PC-9 (cell line): ENCODE measurements around the gene OR51G2. TPM values are rescaled to one million over a fixed set of nuclear protein-coding genes. Genes with fewer than 3 reads are reported as not detected.

Source experiments
- BruUV-seq: library from RNA; stranded (reverse); fragments of 400-500 nt; replicated peaks from 2 replicates; lab custom pipeline; 2021; lab: Mats Ljungman, UMichigan
- CTCF ChIA-PET: fragments of 300-600 bp; sonication (Branson Sonifier 250); formaldehyde crosslinking; loops from one replicate; lab custom pipeline; 2022; ENCODE audit warnings: antibody characterized with exemption; lab: Charles Lee
- POLR2A ChIA-PET: fragments of 300-600 bp; sonication (Branson Sonifier 250); formaldehyde crosslinking; loops from one replicate; lab custom pipeline; 2022; ENCODE audit warnings: antibody characterized with exemption; ENCODE audit not compliant: unreplicated experiment; lab: Charles Lee
- DNase-seq, 2 experiments: peaks; one replicate each; pipeline versions ENCODE4 v3.0.0 to v3.0.0-alpha.2; 2015 to 2022; ENCODE audit warnings: mixed read lengths in 1 of 2
- H2AFZ ChIP-seq: fragments of 200-600 bp; sonication (generic); 2 replicates; pipeline ENCODE4 v1.8.1; 2017; ENCODE audit warnings: antibody characterized with exemption
- H3F3A ChIP-seq: fragments of 200-600 bp; sonication (generic); 2 replicates; pipeline ENCODE4 v1.8.1; 2017; ENCODE audit warnings: antibody characterized with exemption, mild to moderate bottlenecking, low read depth; ENCODE audit not compliant: insufficient read depth
- H3K27ac ChIP-seq: fragments of 200-600 bp; sonication (generic); 2 replicates; pipeline ENCODE4 v1.6.1; 2016; ENCODE audit warnings: mixed run types
- H3K27me3 ChIP-seq: fragments of 200-600 bp; sonication (generic); 2 replicates; pipeline ENCODE4 v1.6.1; 2016; ENCODE audit warnings: low read depth, mixed run types; ENCODE audit not compliant: insufficient read depth
- H3K36me3 ChIP-seq: fragments of 200-600 bp; sonication (generic); 2 replicates; pipeline ENCODE4 v1.6.1; 2016; ENCODE audit warnings: low read depth, mixed run types
- H3K4me1 ChIP-seq: fragments of 200-600 bp; sonication (generic); replicated peaks from 2 replicates; pipeline ENCODE4 v1.6.1; 2016; ENCODE audit warnings: mixed run types; ENCODE audit not compliant: insufficient read depth
- H3K4me2 ChIP-seq: fragments of 200-600 bp; sonication (generic); 2 replicates; pipeline ENCODE4 v1.6.1; 2017; ENCODE audit warnings: mixed run types
- H3K4me3 ChIP-seq: fragments of 200-600 bp; sonication (generic); 2 replicates; pipeline ENCODE4 v1.6.1; 2016; ENCODE audit warnings: mixed run types
- H3K79me2 ChIP-seq: fragments of 200-600 bp; sonication (generic); 2 replicates; pipeline ENCODE4 v1.6.1; 2017; ENCODE audit warnings: low read depth, mixed run types
- H3K9me2 ChIP-seq: fragments of 200-600 bp; sonication (generic); 2 replicates; pipeline ENCODE4 v1.8.1; 2017; ENCODE audit warnings: mild to moderate bottlenecking; ENCODE audit not compliant: insufficient read depth
- H3K9me3 ChIP-seq: fragments of 200-600 bp; sonication (generic); 2 replicates; pipeline ENCODE4 v1.8.1; 2016; ENCODE audit warnings: low read depth; ENCODE audit not compliant: insufficient read depth
- H4K20me1 ChIP-seq: fragments of 200-600 bp; sonication (generic); 2 replicates; pipeline ENCODE4 v1.8.1; 2017; ENCODE audit not compliant: insufficient read depth
- EZH2 ChIP-seq: fragments of 200-600 bp; sonication (generic); IDR thresholded peaks from 2 replicates; pipeline ENCODE4 v1.8.0; 2017; ENCODE audit warnings: antibody characterized with exemption, low read depth
- intact Hi-C: fragments of 100-400 bp; cut with micrococcal nuclease; formaldehyde crosslinking; loops from one replicate; pipeline ENCODE4 v1.10.0; 2022; ENCODE audit not compliant: unreplicated experiment
- total RNA-seq: library from RNA; stranded (reverse); gene quantifications from 2 replicates; pipeline ENCODE4 v1.2.3, GENCODE V29; 2021
- TF ChIP-seq, protein P1 (sequence below): fragments of 200-600 bp; sonication (generic); conservative IDR thresholded peaks from 2 replicates; pipeline ENCODE4 v1.6.1; 2017; ENCODE audit warnings: mixed run types, antibody characterized with exemption, mild to moderate bottlenecking, moderate library complexity

Gene OR51G2
- total RNA-seq, 1 experiment from 2014 or later: not detected

DNA sequence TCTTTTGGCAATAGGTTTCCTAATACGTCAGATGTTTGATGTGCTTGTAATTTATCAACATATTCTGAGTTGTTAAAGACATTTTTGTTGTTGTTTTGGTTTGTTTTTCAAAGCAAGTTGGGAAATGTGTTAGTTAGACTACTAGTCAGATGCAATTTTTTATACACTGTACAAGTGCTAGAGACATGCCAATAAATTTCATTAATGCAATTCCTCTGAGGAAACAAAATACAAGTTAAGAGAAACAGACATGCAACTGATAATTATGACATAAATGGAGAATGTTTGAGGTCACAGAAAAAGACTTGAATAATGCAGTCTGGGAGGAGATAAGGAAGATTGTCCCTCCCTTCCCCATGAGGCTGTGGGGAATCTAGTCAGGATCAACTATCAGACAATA, 31.6 kb downstream of the OR51G2 start:
- BruUV-seq: no TSS peak
- Histone ChIP-seq H3K27ac (no peak overlapping the region), H3K4me3 (no peak overlapping the region), H3K36me3 (no peaks in the 10 kb centered on the region), H3K9me2 (no peaks in the 10 kb centered on the region), H3K9me3 (no peaks in the 10 kb centered on the region), H4K20me1 (no peaks in the 10 kb centered on the region), H3K4me2 (no peak overlapping the region), H3K79me2 (no peaks in the 10 kb centered on the region), H2AFZ (no peak overlapping the region), H3K4me1 (no peaks in the 10 kb centered on the region), H3F3A (no peaks in the 10 kb centered on the region), H3K27me3 (no peaks in the 10 kb centered on the region)
- POLR2A ChIA-PET: no interaction called here
- intact Hi-C loops: no loop called here
- DNase-seq: no peak
- CTCF ChIA-PET: no interaction called here
- TF ChIP-seq, protein P1, sequence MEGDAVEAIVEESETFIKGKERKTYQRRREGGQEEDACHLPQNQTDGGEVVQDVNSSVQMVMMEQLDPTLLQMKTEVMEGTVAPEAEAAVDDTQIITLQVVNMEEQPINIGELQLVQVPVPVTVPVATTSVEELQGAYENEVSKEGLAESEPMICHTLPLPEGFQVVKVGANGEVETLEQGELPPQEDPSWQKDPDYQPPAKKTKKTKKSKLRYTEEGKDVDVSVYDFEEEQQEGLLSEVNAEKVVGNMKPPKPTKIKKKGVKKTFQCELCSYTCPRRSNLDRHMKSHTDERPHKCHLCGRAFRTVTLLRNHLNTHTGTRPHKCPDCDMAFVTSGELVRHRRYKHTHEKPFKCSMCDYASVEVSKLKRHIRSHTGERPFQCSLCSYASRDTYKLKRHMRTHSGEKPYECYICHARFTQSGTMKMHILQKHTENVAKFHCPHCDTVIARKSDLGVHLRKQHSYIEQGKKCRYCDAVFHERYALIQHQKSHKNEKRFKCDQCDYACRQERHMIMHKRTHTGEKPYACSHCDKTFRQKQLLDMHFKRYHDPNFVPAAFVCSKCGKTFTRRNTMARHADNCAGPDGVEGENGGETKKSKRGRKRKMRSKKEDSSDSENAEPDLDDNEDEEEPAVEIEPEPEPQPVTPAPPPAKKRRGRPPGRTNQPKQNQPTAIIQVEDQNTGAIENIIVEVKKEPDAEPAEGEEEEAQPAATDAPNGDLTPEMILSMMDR: no peak
- TF ChIP-seq EZH2: no peak

GRCh38 chr11:4886186-4886585, 33.0 kb downstream of the OR51G2 start:
- no peaks in the 10 kb centered on the region for H4K20me1 ChIP-seq
- no peak overlapping the region for H3K27ac ChIP-seq
- intact Hi-C loops: no loop called here
- CTCF ChIA-PET: no interaction called here
- H3K9me2 ChIP-seq: no peaks in the 10 kb centered on the region
- no peaks in the 10 kb centered on the region for H3K27me3 ChIP-seq
- TF ChIP-seq, protein P1: no peak
- TF ChIP-seq EZH2: no peak
- no peaks in the 10 kb centered on the region for H3K36me3 ChIP-seq
- H3K4me2 ChIP-seq: no peak overlapping the region
- H3K9me3 ChIP-seq: no peaks in the 10 kb centered on the region
- no TSS peak for BruUV-seq
- H3F3A ChIP-seq: no peaks in the 10 kb centered on the region
- H2AFZ ChIP-seq: no peak overlapping the region
- H3K4me1 ChIP-seq: no peaks in the 10 kb centered on the region
- no peak for DNase-seq
- POLR2A ChIA-PET: no interaction called here
- H3K79me2 ChIP-seq: no peaks in the 10 kb centered on the region
- H3K4me3 ChIP-seq: no peak overlapping the region

DNA sequence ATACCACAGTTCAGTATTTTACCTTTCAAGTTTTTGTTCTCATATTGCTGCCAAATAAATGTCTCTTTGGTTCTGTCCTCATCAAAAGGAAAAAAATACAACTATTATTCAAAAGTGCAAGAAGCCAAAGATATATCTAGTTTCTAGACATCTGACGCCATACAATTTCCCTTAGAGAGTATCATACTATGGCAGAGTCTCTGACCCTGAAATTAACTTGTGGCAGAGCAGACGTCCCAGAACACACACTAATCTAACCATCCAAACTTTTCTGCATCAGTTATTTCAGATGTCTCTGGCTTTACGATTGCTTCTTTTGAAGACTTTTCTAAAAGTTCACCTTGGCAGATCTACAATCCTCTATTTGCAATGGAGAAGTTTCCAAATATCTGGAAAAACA, 34.8 kb downstream of the OR51G2 start:
- no peak overlapping the region for H3K4me2 ChIP-seq
- no peak for DNase-seq
- H3K27me3 ChIP-seq: no peaks in the 10 kb centered on the region
- no peaks in the 10 kb centered on the region for H3K4me1 ChIP-seq
- no peaks in the 10 kb centered on the region for H3K9me3 ChIP-seq
- H3K27ac ChIP-seq: no peak overlapping the region
- ChIA-PET POLR2A (no interaction called here), CTCF (no interaction called here)
- intact Hi-C loops: no loop called here
- no peaks in the 10 kb centered on the region for H3F3A ChIP-seq
- no peaks in the 10 kb centered on the region for H3K36me3 ChIP-seq
- H2AFZ ChIP-seq: no peak overlapping the region
- no peak for TF ChIP-seq EZH2
- TF ChIP-seq, protein P1: no peak
- H4K20me1 ChIP-seq: no peaks in the 10 kb centered on the region
- no peak overlapping the region for H3K4me3 ChIP-seq
- no TSS peak for BruUV-seq
- no peaks in the 10 kb centered on the region for H3K9me2 ChIP-seq
- no peaks in the 10 kb centered on the region for H3K79me2 ChIP-seq
